ENCODE data around the gene KIF5A.

DNA sequence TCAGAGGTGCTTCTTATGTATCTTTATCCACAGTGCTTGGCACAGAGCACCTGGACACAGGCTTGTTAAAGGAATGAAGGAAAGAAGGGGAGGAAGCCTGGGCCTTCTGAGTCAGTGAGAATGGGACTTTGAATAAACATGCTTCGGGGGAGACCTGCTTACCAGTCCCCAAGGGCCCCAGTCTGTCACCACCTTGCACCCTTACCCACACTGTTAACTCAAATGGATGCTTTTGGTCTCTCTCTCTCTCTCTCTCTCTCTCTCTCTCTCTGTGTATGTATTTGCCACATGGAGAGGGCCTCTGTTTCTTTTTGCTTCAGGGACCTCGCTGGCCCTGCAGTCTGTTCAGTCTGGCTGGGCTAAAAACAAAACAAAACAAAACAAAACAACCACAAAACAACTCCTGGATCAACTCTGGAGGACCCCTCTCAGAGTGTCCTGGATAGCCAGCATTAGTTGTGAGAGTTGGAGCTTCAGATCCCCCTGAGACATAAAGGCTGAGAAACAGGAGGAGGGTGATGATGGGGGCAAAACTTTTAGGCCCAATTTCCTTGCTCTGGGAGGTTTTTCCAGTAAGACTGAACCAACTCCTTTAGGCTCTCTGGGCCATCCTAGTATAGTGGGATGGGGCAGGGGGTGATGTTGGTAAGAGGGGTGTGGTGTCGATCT is 1.9 kb downstream of the KIF5A start:
- TF ChIP-seq CTCF (IDR thresholded peaks at IDR 0.05) (no peak), POLR2A (IDR thresholded peaks at IDR 0.05) (no peak)
